ENCODE results near the gene FCHO2.

The FCHO2 gene

DNA sequence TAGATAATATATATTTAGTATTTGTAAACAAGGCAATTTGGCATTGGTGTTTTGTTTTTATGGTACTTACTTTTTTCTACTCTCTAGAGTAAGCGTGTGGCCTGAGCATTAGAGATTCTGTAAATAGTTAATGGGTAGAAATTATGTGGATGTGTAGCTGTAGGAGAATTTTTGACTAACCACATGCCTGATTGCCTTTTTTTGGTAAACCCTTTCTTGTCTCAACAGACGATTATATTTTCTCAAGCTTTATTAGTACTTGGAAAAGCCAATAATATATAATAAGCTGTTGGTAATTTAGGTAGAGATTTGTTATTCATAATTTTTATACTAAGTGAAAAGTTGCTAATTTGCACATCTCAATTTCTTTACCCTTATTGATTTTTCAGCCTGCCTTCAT is 76.8 kb downstream of the FCHO2 start:
- DNase-seq = no peak

DNA sequence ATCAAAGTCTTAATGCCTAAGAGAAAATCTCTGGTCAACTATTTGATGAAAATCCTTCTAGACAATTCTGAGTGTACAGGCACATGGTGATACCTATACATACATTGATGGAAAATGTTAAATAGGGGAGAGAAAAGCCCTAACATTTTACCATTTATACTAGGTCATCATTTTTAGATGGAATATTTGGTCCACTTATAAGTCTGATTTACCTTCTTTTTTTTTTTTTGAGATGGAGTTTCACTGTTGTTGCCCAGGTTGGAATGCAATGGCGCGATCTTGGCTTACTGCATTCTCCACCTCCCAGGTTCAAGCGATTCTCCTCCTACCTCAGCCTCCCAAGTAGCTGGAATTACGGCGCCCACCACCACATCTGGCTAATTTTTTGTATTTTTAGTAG is 81.7 kb downstream of the FCHO2 start:
- no peak for DNase-seq

DNA sequence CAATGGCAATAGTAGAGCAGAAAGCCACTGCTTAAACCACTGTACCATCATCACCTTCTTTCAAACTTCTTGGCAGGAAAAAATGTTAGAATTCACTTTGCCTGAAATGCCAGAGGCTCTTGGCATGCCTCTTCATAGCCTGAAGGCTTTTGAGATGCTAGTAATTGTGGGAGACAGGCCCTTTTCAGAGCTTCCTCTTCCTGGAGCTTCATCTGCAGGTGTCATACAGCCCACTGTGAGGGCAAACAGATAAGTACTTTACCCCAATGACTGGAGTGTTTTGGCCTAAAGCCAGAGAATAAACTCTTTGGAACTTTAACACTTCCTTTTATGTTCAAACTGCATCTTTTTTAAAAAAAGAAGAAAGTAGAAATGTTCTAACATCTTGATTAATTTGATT is 83.2 kb downstream of the FCHO2 start:
- no peak for DNase-seq

GRCh38 chr5:73042993-73043392 is 87.2 kb downstream of the FCHO2 start:
- no peak for DNase-seq

DNA sequence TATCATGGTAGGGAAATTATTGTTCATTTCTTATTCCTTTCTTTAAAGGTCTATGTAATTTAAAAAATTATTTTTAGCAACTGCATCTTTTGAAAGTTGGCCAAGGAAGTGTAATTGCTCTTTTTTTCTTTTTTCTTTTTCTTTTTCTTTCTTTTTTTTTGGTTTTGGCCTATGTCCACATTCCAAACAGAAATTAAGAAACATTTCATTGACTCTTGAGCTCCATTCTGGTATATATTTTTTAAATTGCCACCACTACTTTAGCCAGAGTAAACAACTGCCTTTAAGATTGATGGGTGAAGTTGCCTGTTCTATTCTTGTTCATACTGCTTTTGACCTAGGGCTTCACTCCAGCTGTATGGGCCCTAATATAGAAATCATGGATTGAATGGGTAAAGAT is 88.7 kb downstream of the FCHO2 start:
- DNase-seq = no peak

DNA sequence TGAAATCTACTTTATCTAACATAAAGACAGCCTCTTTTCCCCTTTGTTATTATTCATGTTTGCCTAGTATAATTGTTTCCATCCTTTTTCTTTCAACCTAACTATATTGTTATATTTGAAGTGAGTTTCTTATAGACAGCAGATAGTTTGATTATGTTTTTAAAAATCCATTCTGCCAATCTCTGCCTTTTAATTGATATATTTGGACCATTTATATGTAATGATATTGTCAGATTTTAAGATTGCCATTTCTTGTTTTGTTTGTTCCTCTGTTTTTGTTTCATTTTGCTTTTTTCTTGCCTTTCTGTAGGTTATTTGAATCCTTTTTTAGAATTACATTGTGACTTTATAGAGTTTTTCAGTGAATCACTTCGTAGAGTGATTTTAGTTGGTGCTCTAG is 89.8 kb downstream of the FCHO2 start:
- no peak for DNase-seq

DNA sequence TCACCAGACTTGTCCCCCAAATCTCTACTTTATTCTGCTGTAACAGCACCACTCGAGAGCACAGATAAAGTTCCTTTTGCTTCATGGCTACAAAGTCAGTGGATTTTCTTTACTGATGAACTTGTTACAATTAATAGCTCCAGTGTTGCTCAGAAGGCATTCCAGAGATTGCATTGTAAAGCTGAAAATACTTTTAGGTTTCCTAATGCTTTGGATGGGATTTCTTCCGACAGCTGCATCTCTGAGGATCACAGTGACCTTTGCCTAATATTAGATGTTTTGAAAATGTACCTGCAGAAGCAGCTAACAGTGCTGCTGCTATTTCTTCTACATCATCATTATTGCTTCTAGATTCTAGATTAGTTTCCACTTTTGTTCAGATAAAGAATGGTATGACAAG is 105.8 kb downstream of the FCHO2 start:
- DNase-seq = no peak

- no peak for DNase-seq
These were observed 110.6 kb downstream of the FCHO2 start for GRCh38 chr5:73066466-73066865.

GRCh38 chr5:73067213-73067612 is 111.4 kb downstream of the FCHO2 start:
- no peak for DNase-seq

DNA sequence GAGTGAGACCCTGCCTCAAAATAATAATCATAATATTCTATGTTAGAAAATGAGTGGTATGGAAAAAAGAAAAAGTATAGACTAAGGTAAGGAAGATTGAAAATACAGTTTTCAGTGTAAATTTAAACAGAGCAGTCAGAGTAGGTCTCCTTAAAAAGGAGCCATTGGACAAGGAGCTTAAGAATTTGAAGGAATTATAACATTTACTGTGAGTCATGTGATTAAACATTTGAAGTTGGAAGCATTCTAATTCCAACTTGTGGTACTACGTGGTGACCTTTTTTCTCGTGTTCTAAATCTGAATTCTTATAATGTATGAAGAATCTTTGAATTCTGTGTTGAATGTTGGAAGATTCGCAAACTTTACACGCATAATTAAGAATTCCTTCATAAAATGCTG is 125.3 kb downstream of the FCHO2 start:
- no peak for DNase-seq

GRCh38 chr5:73088026-73088425 is 132.2 kb downstream of the FCHO2 start:
- DNase-seq = no peak

DNA sequence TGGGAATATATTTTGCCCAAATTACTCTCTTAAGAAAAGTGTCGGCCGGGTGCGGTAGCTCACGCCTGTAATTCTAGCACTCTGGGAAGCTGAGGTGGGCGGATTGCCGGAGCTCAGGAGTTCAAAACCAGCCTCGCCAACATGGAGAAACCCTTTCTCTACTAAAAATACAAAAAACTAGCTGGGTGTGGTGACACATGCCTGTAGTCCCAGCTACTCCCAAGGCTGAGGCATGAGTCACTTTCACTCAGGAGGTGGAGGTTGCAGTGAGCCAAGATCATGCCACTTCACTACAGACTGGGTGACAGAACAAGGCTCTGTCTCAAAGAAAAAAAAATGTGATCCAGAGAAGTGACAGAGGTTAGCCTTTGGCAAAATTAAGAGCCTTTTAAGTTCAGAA is 138.1 kb downstream of the FCHO2 start:
- DNase-seq = no peak

GRCh38 chr5:73094415-73094814 is 138.6 kb downstream of the FCHO2 start:
- DNase-seq = no peak

DNA sequence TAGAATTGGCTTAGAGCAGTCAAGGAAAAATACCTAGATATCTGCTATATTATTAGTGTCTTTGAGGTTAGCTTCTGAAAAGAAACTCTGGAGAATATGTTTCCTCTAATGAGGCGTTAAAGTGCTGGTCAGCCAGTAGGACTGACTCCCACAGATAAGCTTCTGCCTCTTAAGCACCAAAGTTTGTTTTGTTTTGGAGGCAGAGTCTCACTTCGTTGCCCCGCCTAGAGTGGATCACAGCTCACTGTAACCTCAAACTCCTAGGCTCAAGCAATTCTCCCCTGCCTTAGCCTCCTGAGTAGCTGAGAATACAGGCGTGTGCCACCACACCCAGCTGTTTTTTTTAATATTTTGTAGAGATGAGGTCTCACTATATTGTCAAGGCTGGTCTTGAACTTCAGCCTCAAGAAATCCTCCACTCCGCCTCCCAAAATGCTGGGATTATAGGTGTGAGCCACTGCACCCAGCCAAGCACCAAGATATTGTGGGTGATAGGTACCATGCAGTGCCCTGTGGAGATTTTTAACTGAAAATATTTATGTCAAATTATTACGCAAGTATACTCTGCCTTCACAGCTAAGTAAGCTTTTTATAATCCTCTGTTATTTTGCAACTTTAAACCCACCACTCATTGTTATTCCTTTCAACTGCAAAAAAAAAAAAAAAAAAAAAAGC is 139.9 kb downstream of the FCHO2 start:
- no peak for DNase-seq

- no peak for DNase-seq
These were observed 140.4 kb downstream of the FCHO2 start for GRCh38 chr5:73096239-73096575.

DNA sequence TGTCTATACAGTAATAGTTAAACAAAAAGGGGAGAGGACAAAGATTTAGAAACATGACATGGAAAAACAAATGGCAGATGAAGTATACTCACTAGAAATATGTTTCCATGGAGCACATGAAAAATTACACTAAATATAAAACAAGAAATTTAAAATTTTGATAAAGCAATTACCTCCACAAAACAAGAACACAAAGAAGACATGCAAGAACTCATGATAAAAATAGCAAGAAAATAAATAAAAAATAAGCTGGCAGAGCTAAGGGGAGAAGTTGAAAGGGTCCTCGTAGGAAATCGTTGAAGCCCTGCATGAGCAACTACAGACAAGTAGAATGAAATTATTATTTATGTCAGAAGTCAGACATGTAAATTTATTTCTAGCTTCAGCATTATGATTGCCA is 141.9 kb downstream of the FCHO2 start:
- no peak for DNase-seq

- no peak for DNase-seq
These were observed 144.3 kb downstream of the FCHO2 start for GRCh38 chr5:73100109-73100508.

- DNase-seq = peak; percentile 47
These were observed 148.0 kb downstream of the FCHO2 start for GRCh38 chr5:73103870-73104299.

GRCh38 chr5:73104326-73104725 is 148.5 kb downstream of the FCHO2 start:
- peak; percentile 33 for DNase-seq

GRCh38 chr5:73106335-73106734 is 150.5 kb downstream of the FCHO2 start:
- no peak for DNase-seq

- no peak for DNase-seq
These were observed 154.3 kb downstream of the FCHO2 start for GRCh38 chr5:73110190-73110589.

DNA sequence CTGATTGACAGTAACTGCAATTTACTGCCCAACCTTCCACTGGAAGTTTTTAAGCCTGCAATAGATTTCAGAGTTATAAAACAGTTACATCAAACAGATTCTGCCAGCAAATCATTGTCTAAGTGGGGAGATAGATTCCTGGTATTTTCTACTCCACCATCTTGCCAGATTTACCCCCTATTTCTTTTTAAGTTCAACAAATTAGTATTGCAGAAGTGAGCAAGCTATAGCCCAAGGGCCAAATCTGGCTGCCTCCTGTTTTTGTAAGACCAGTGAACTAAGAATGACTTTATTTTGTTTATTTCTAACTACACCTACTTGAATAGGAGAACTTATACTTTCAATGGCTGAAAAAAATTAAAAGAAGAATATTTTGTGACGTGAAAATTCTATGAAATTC is 155.7 kb downstream of the FCHO2 start:
- DNase-seq = no peak

- DNase-seq = no peak
These were observed 156.5 kb downstream of the FCHO2 start for GRCh38 chr5:73112359-73112758.

GRCh38 chr5:73114044-73114688 is 158.3 kb downstream of the FCHO2 start:
- DNase-seq = no peak

- no peak for DNase-seq
These were observed 159.7 kb downstream of the FCHO2 start for GRCh38 chr5:73115399-73116051.

Data from NCI-H2081 treated with DMSO at 0.1 percent for 48 hours (cell line).